Glomerular visceral epithelial cell (primary cell): ENCODE measurements around the gene SLC39A11.
A peak's percentile ranks its signal among the peaks of the same experiment; 100 is the strongest.

Source experiments
- DNase-seq: peaks from one replicate; pipeline ENCODE4 v3.0.0-alpha.2; 2016; ENCODE audit errors: extremely low spot score

SLC39A11 gene

DNA sequence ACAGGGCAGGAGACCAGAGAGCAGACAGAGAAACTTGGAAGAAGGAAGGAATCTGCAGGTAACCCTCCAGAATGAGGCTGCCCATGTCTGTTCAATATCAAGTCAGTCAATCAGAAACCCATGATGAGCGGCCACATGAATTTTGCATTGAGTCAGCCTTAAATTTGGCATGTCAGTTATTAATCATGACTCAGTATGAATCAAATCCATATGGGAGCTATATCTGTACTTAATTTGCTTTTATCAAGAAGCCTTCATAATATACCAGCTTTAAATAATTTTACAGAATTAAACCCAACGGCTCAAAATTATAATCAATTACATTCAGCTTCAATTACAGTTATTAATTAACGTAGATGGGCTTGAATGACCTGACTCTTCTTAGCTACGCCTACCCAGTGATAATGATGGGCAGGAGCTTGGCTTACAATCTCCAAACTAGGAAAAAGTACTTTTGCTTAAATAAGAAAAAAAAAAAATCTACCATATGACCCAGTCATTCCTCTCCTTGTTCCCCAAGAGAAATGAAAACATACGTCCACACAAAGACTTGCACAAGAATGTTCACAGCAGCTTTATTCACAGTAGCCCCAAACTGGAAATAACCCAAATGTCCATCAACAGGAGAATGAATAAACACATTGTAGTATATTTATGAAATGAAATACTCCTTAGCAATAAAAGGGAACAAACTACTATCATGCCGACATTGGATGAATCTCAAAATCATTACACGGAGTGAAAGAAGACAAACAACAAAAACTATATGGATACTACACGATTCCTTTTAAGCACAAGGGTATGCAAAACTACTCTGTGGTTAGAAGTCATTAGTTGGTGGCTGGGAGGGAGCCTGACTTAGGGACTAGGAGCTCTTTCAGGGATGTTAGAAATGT lies 48.6 kb downstream of the SLC39A11 start:
- no peak for DNase-seq

DNA sequence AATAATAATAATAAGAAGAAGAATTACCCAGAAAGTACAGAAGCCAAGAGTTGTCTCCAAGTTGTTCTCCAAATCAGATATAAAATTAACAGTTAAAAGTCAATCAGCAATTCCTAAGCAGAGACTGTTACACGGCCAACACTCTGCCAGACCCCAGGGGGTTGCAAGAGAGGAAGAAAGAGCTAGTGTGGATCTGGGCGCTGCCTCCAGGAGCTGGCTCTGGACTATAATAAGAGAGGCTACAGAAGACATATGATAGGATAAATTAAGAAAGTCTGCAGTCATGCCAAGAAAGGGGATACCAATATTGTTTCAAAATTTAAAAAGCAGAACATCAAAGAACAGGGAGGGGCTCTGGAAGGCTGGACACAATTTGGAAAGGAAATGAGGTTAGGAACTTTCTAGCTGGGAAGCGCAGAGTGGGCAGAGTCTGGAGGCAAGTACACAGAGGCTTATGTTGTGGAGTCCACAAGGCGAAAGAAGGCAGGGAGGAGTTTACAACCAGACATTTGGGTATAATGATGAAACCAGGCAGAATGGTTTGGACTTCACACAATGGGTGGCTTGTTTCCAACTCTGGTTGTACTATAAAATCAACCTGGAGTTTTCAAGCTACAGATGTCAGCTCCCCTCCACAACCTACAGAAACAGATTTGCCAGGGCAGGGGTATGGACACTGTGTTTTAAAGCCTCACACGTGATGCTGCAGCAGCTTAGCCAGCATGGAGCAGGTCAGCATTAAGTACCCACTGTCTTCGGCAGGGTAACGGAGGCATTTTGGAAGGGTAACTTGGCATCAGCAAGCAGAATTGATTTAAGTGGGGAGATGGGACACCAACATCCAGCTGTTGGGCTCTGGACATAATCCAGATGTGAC lies 49.4 kb downstream of the SLC39A11 start:
- no peak for DNase-seq

DNA sequence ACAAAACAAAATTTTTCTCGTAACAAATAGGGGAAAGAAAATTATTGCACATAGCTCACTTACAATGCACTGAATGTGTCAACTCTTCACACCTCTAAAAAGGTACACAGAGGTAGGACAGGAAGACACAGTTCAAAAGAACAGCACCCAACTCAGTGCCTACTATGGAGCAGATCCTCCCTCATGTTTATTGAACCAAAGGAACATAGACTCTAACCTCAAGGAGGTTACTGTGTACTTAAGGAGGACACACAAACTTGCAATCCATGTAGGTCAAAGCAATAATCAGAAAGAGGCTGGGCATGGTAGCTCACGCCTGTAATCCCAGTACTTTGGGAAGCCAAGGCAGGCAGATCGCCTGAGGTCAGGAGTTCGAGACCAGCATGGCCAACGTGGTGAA lies 50.3 kb downstream of the SLC39A11 start:
- DNase-seq: no peak

DNA sequence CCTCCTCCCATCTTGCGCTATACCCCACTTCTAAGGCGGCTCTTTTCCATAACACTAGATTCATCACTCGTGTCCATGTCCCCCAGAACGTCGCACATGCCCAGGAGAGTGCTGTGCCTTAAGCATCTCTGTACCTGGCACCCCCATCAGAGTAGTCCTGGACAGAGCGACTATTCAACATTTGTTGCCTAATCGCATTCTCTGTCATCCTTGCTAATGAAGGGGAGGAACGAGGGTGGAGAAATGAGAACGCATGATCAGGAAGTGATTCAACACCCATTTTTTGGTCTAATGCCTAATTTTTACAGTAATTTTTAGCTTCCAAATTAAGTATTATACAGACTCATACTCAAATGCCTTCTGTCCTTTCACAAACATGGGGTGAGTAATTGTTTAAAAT lies 53.2 kb downstream of the SLC39A11 start:
- DNase-seq: no peak

DNA sequence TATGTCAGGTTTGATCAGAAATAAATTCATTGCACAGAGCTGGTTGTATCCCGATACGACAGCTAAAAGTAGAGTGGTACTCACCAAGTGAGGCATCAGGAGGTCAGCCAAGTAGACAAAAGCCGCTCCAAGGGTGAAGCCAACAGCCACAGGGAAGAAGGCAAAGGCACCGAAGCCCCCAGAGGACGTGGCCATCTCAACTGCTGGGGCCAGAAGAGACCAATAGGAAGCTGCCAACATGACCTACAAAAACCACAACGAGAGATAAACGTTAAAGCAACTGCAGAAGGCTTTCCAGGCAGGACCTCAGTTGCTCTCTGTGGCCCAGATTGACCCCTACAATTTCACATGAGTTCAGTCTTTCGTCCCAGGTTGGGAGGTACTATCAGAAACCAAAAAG lies 61.0 kb downstream of the SLC39A11 start:
- no peak for DNase-seq

DNA sequence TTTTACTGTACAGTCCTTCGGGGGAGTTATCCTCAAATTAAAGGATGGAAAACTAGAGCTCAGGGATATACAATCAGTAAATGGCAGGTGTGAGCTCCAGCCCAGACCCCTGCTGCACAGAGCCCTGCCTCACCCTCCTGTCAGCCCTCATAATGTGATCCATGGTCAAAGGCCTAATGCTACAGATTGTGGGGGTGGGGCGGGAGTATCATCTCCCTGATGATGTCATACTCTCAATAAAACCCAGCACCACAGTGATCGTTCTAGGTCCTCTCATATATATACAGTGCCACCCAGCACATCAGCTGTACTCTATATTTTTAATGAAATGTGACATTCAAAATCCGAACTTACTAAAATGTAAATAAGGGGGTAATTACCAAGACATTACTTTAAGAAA lies 61.5 kb downstream of the SLC39A11 start:
- DNase-seq: peak; percentile 11

DNA sequence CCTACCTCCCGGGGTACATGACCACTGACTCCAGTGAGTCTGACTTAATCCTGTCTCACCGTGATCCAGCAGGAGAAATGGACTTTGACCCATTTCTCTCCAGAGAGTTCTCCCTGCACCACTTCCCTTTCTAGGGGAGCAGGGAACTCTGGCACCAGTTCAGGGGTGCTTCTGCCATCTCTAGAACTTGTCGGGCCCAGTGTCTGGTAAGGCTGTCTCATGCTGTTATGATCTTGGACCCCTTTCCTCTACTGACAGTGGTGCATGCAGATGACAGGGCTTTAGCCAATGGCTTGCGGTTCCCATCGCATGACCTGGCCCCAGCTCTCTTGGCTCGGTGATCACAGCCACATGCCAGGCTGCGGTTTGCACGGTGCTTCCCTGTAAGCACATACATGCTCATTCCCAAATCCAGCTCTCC lies 62.0 kb downstream of the SLC39A11 start:
- DNase-seq: peak; percentile 80

DNA sequence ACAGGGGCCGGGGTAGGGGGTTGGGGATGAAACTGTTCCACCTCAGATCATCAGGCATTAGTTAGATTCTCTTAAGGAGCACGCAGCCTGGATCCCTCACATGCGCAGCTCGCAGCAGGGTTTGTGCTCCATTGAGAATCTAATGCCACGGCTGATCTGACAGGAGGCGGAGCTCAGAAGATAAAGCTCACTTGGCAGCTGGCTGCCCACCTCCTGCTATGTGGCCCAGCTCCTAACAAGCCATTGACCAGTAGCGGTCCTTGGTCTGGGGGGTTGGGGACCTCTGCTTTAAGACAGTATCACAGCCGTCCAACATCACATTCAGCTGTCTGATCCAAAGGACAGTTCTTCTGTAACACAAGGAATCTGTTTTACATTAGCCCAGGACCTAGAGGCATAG lies 62.5 kb downstream of the SLC39A11 start:
- no peak for DNase-seq

DNA sequence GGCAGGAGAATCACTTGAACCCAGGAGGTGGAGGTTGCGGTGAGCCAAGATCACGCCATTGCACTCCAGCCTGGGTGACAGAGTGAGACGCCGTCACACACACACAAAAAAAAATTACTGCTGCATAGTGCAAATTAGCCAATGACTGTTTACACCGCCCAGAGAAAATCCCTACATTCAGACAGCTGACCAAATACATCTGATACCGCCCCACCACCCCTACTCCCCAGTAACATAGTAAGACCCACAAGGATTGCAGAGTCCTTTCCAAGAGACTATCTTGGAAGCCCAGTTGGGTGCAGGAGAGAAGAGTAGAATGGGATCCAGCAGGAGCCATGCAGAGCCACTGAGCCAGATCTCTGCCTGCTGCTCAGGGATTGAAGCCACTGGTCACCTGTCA lies 63.5 kb downstream of the SLC39A11 start:
- no peak for DNase-seq

DNA sequence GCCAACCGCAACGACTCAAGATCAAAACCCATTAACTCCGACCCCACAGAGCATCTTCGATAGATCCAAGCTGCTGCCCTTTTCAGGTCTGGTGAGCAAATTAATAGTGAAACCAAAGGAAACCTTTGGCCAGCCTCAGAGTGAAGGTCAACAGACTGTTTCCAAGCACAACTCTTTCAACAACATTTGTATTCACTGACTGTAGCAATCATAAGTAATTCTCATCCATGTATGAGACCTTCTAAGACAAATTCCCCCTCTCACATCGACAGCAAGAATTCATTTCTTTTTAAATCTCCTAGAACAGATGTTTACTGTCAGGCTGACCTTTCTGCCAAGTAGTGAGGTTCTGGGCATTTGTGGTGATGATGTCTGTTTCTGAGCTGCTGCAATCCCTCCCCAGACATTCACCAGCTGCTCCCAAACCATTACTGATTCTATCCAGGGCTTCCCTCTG lies 64.2 kb downstream of the SLC39A11 start:
- DNase-seq: peak; percentile 18

DNA sequence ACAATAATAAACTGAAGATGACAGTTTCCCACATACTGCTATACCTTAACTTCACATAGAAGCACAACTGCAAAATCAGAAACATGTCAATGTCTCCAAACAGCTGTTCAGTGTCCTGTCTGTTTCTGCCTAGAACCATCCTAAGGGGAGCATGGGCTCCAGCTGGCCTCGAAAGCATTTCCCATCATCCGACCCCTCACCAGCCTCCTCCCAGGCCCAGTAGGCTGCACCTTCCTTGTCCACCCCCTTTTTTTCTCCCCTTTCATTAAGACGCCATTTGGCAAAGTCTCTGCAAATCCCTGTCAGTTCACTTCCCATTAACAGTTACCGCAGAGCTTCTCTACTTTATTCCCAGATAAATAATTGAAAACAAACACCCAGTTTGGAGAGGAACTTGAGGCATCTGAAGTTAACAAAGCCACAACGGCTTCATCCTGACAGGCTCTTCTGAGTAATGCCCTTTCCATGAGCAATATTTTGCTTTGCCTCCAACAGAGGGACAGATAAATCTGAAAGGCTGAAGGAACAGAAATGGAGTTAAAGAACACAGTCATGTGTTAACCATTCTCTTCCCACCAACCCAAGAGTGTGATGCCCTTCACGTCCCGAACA lies 65.3 kb downstream of the SLC39A11 start:
- DNase-seq: no peak

DNA sequence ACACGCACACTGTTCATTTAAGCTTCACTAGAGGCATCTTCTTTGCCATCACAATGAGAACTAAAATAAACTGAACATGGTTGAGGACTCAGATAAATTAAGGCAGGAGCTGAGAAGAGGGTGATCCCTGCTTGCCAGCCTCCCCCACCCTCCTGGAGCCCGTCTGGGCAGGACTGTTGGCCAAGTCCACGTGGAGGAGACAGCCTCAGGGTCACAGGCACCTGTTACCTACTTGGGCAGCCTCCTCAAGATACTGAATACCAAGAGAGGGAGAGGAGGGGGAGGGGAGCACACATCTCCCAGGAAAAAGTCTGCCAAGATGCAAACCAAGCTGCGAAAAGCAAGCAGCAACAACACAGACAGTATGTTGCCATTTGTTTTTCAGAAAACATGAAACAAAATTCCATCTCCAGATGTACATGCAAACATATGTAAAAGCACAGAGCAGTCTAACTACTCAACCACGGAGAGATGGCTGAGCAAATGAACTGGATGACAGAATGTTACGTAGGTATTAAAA lies 67.4 kb downstream of the SLC39A11 start:
- DNase-seq: no peak

DNA sequence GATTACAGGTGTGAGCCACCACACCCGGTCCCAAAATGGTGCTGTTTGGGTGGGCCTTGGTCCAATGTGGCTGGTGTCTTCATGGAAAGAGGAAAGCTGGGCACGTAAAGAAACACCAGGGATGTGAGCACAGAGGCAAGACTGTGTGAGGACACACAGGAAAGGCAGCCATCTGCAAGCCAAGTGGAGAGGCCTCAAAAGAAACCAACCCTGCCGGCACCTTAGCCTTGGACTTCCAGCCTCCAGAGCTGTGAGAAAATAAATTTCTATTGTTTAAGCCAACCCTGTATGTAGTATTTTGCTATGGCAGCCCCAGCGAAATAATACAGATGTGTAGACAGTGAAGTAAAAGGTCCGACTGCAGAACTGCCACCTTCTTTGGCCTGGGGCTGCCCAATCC lies 68.7 kb downstream of the SLC39A11 start:
- DNase-seq: no peak

DNA sequence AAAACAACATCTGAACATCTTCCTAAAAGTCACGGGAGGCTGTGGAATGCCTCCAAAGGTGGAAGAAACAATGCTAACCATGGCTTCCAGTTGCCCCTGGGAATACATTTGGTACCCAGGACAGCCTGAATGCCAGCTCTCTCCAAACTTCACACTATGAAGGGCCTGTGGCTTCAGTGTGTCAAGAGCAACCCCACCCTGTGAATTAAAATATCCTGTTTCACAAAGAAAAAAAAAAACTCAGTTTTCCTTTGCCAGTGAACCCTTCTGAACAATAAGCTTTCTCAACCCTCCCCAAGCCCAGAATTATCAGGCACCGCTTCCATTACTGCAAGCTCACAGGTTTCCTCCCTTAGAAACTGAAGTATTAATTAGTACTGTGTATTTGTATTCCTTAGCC lies 69.8 kb downstream of the SLC39A11 start:
- DNase-seq: no peak

DNA sequence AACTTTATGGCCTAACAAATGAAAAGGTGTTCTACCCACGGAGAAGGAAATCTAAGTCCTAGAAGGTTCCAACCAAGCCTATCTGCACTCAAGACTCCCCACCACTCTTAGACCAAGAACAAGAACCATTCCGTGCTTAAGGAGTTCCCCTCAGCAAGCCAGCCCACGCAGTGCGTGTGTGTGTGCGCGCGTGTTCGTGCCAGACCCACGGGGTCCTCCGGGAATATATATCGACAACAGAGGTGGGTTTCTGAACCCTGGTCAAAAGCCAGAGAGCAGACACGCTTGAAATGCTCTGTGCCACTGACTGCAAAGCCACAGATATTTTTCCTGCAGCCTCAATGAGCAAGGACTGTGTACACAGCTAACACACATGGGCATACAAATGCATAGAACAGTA lies 70.7 kb downstream of the SLC39A11 start:
- no peak for DNase-seq

DNA sequence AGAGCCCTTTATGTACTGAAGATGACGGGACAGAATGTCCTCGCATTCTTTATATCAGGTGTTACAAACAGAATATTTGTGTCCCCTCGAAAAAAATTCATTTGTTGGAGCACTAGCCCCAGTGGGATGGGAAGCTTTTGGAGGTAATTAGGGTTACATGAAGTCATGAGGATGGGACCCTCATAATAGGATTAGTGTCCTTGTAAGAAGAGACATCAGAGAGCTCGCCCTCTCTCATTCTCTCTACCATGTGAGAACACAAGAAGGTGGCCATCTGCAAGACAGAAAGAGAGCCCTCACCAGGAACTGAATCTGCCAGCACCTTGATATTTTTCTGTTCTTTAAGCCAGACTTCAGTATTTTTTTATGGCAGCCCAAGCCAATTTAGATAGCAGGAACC lies 72.4 kb downstream of the SLC39A11 start:
- DNase-seq: no peak

DNA sequence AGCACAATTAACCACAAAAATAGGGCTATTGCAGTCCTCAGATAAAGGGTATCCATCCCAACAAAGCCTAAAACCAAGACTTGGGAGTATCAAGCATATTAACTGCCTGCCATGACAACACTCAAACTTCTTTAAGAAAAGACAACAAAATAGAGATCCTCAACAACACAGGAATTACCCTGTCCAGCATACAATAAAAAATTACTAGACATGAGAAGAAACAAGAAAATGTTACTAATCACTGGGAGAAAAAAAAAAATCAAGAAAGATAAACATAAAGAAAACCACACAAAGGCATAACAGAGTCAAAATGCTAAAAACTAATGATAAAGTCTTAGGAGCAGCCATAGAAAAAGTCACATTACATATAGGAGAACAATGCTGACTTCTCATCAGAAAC lies 73.9 kb downstream of the SLC39A11 start:
- no peak for DNase-seq

DNA sequence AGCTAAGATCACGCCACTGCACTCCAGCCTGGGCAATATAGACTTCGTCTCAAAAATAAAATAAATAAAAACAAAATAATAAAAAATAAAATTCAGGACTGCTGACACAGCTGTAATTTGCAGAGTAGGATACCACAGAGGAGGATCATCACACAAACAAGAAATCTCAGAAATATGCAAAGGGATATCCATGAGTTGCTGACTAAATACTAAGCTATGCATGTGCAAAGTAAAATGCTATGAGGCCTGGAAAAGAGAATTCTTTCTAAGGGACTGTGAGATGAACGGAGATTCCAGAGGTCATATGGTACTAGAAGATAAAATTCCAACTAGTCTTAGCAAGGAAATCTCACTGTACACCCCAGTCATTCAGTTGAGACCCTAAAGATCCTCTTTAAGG lies 74.8 kb downstream of the SLC39A11 start:
- peak; percentile 8 for DNase-seq

DNA sequence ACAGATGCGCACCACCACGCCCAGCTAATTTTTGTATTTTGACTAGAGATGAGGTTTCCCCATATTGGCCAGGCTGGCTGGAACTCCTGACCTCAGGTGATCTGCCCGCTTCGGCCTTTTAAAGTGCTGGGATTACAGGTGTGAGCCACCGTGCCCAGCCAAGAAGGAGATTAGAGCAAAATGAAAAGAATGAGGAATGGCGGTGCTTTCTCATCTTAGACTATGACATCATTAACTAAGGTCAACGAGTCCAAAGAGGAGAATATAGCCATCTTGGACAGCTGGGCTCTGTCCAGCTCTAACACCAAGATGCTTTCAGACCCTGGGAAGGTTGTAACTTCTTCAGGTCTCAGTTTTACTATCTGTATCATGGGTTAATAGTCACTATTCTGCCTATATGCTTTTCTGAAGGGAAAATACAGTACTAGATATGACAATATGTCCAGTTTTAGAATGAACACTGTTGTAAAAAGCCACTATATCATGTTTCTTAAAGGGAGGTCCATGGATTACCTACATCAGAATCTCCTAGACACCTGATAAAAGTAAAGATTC lies 76.7 kb downstream of the SLC39A11 start:
- no peak for DNase-seq

DNA sequence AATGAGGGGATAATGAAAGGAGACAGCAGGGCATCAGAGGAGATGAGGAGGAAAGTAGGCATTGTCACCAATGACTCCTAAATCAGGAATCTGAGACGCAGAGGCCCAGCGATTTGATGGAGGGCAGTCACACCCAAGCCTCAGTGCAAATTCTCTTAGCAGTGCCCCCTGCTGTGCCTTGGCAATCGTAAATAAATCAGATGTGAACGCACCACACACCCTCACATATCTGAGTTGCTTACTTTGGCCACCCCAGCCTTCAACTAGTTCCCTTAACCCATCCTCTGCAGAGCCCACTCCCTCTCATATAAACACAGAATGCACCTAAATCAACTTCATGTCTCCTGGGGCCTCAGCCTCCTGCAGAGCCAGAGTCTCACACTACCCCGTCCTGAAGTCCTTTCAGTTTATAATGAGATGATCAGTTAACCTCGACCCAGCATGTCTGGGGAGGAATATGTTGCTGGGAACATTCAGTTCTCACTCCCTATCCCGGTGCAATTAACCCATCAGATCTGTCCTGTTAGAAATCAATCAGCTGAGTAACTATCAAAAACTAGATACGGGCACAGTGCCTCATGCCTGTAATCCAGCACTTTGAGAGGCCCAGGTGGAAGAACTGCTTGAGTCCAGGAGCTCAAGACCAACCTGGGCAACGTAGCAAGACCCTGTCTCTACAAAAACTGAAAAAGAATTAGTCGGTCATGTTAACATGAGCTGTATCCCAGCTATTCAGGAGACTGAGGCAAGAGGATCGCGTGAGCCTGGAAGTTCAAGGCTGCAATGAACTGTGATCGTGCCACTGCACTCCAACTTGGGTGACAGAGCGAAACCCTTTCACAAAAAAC lies 78.4 kb downstream of the SLC39A11 start:
- no peak for DNase-seq

DNA sequence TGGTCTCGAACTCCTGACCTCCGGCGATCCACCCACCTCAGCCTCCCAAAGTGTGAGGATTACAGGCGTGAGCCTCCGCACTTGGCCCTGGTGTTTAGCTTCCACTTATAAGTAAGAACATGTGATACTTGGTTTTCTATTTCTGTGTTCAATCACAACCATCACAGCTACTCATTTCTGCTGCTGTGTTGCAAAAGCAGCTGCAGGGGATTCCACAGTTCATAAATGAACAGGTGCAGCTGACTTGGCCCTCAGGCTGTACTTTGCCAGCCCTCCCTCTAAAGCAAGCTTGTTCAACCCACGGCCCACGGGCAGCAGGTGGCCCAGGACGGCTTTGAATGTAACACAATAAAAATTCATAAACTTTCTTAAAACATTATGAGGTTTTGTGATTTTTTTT lies 79.2 kb downstream of the SLC39A11 start:
- DNase-seq: no peak
